Measurements from ENCODE around the gene MMRN2.
"Not testable (repeated sequence)": the region's sequence is repeated elsewhere in the genome, so short reads cannot be mapped to it uniquely, and the experiment has no call there.

DNA sequence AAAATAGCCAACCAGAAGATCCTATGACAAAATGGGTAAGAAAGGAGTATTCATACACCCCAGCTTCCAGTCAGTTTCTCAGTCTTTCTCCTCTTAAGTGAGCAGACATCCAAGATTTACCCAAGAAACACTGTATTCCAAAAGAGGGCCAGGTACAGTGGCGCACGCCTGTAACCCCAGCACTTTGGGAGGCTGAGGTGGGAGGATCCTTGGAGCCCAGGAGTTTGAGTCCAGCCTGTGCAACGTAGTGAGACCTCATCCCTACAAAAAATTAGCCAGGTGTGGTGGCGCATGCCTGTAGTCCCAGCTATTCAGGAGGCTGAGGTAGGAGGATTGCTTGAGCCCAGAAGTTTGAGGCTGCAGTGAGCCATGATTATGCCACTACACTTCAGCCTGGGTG lies 9.6 kb downstream of the MMRN2 start:
- not testable (repeated sequence) for TF ChIP-seq POLR2A, EP300 (IDR thresholded peaks at IDR 0.05)
- TF ChIP-seq, protein P1, sequence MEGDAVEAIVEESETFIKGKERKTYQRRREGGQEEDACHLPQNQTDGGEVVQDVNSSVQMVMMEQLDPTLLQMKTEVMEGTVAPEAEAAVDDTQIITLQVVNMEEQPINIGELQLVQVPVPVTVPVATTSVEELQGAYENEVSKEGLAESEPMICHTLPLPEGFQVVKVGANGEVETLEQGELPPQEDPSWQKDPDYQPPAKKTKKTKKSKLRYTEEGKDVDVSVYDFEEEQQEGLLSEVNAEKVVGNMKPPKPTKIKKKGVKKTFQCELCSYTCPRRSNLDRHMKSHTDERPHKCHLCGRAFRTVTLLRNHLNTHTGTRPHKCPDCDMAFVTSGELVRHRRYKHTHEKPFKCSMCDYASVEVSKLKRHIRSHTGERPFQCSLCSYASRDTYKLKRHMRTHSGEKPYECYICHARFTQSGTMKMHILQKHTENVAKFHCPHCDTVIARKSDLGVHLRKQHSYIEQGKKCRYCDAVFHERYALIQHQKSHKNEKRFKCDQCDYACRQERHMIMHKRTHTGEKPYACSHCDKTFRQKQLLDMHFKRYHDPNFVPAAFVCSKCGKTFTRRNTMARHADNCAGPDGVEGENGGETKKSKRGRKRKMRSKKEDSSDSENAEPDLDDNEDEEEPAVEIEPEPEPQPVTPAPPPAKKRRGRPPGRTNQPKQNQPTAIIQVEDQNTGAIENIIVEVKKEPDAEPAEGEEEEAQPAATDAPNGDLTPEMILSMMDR (IDR thresholded peaks at IDR 0.05), result not testable (repeated sequence)
